Keratinocyte (primary cell): Measurements from ENCODE around the gene HLA-E. TPM values are rescaled to one million over a fixed set of nuclear protein-coding genes. Genes with fewer than 3 reads are reported as not detected.
A peak's percentile ranks its signal among the peaks of the same experiment; 100 is the strongest.
"Not testable (repeated sequence)": the region's sequence is repeated elsewhere in the genome, so short reads cannot be mapped to it uniquely, and the experiment has no call there.

ENCODE experiments used
- DNase-seq: peaks from one replicate; pipeline ENCODE4 v3.0.0-alpha.2; 2011; ENCODE audit warnings: low read depth, missing footprints, low spot score
- FAIRE-seq: peaks from 2 replicates; lab custom pipeline; 2011; peaks lifted over from hg19 to GRCh38; lab: Jason Lieb, UNC
- H2AFZ ChIP-seq: 2 replicates; pipeline ENCODE4 v1.6.0; 2012; ENCODE audit warnings: low read length, control low read depth, inconsistent platforms; ENCODE audit not compliant: control insufficient read depth
- H3K27ac ChIP-seq: 2 replicates; pipeline ENCODE4 v1.5.1; 2011; ENCODE audit warnings: low read length; ENCODE audit not compliant: control insufficient read depth, insufficient read depth
- H3K27me3 ChIP-seq: 3 replicates; pipeline ENCODE4 v1.6.0; 2011; ENCODE audit warnings: low read length; ENCODE audit not compliant: control insufficient read depth, insufficient read depth; ENCODE audit errors: extremely low read depth
- H3K36me3 ChIP-seq, 2 experiments: 2 replicates in 1 of 2; 3 replicates in 1 of 2; pipeline ENCODE4 v1.5.1; 2011; ENCODE audit warnings: low read length in 2 of 2, mild to moderate bottlenecking in 1 of 2; ENCODE audit not compliant: control insufficient read depth in 2 of 2, insufficient read depth in 2 of 2; ENCODE audit errors: extremely low read depth in 1 of 2
- H3K4me1 ChIP-seq: 3 replicates; pipeline ENCODE4 v1.5.1; 2011; ENCODE audit warnings: low read length; ENCODE audit not compliant: control insufficient read depth, insufficient read depth; ENCODE audit errors: extremely low read depth
- H3K4me2 ChIP-seq: 3 replicates; pipeline ENCODE4 v1.6.0; 2011; ENCODE audit warnings: low read depth, low read length; ENCODE audit not compliant: control insufficient read depth, insufficient read depth; ENCODE audit errors: extremely low read depth
- H3K4me3 ChIP-seq, 3 experiments: fragments of 200-600 bp in 1 of 3; sonication (generic) in 1 of 3; 2 replicates in 2 of 3; 3 replicates in 1 of 3; pipeline ENCODE4 v1.5.1; 2011 to 2016; ENCODE audit warnings: low read length in 3 of 3, mild to moderate bottlenecking in 3 of 3, control low read depth in 2 of 3, inconsistent platforms in 1 of 3, low read depth in 1 of 3, mixed read lengths in 1 of 3, mixed run types in 1 of 3, moderate library complexity in 1 of 3; ENCODE audit not compliant: control insufficient read depth in 2 of 3, insufficient read depth in 2 of 3; ENCODE audit errors: extremely low read depth in 1 of 3
- H3K79me2 ChIP-seq: 2 replicates; pipeline ENCODE4 v1.6.0; 2012; ENCODE audit warnings: low read length; ENCODE audit not compliant: control insufficient read depth, insufficient read depth
- H3K9ac ChIP-seq: 3 replicates; pipeline ENCODE4 v1.6.0; 2011; ENCODE audit warnings: low read length; ENCODE audit not compliant: control insufficient read depth, insufficient read depth; ENCODE audit errors: extremely low read depth
- H3K9me1 ChIP-seq: 3 replicates; pipeline ENCODE4 v1.6.0; 2011; ENCODE audit warnings: low read length; ENCODE audit not compliant: control insufficient read depth, insufficient read depth; ENCODE audit errors: extremely low read depth
- H3K9me3 ChIP-seq: 2 replicates; pipeline ENCODE4 v1.5.1; 2012; ENCODE audit warnings: low read depth, low read length; ENCODE audit not compliant: control insufficient read depth
- H4K20me1 ChIP-seq: 3 replicates; pipeline ENCODE4 v1.6.0; 2011; ENCODE audit warnings: low read length; ENCODE audit not compliant: control insufficient read depth, insufficient read depth; ENCODE audit errors: extremely low read depth
- EZH2 ChIP-seq: IDR thresholded peaks from one replicate; pipeline ENCODE4 v1.6.1; 2012; ENCODE audit warnings: inconsistent platforms, mild to moderate bottlenecking, low read length, moderate library complexity
- dilution Hi-C: fragments of 300-500 bp; cut with MboI; formaldehyde crosslinking; loops from one replicate; pipeline ENCODE4 v1.7.0; 2020; ENCODE audit warnings: low sequenced_read_pairs; ENCODE audit not compliant: extremely low pct_ligation_motif_present
- polyA plus RNA-seq, 5 experiments: library from polyadenylated mRNA; depleted of rRNA in 3 of 5; stranded (reverse) in 3 of 5; stranded (forward) in 1 of 5; unstranded in 1 of 5; fragments of >200 nt; gene quantifications; 1 replicate in 1 of 5; 2 replicates in 3 of 5; 3 replicates in 1 of 5; pipeline versions ENCODE4 v1.2.1 to v1.2.3, GENCODE V29; 2011 to 2012; ENCODE audit warnings: missing spikeins in 2 of 5, low read depth in 1 of 5, low replicate concordance in 1 of 5
- TF ChIP-seq, protein P1 (sequence below), 3 experiments: IDR thresholded peaks in 1 of 3; conservative IDR thresholded peaks in 1 of 3; optimal IDR thresholded peaks in 1 of 3; 2 replicates in 2 of 3; 3 replicates in 1 of 3; pipeline versions ENCODE3 to v1.5.1; 2011; ENCODE audit warnings: low read length in 3 of 3, mild to moderate bottlenecking in 3 of 3, moderate library complexity in 2 of 3, control low read depth in 1 of 3, inconsistent platforms in 1 of 3; ENCODE audit not compliant: insufficient read depth in 2 of 3; ENCODE audit errors: extremely low read depth in 1 of 3

The HLA-E gene
- polyA plus RNA-seq, 1 donor (not counting 4 experiments of a cell fraction or from before 2014, with no cell fraction given), result 108 TPM

DNA sequence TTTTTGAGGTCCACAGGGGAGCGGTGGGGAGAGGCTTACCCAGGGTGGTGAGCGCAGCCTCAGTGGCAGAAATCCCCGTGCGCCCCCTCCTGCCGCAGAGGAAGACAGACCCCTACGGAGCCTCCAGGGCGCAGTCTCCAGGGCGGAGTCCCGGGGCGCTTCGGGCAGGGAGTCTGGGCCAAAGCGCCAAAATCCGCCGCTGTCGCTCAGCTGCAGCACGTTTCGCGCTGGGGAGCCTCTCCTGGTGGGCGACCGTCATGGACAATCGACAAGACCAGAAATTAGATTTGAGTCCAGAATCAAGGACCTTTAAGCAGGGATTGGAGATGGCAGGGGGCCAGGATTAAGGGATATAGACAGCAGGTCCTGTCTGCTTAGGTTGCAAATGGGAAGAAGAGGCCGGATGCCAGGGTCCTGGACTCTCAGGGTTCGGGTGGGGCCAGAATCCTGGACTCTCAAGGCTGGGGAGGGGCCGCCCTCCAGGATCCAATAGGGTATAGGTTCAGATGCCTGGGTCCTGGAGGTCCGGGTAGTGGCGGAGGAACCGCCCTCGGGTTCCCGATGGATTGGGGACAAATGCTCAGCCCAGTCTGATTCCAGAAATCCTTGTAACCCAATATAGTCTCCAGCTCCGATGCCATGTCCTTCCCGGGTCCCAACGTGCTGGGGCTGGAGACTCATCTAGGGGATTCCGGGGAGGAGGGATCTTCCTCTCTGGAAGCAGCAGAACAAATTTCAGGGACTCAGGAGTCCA lies 7.9 kb upstream of the HLA-E start:
- H3K9me1 ChIP-seq, result no peaks in the 10 kb centered on the region
- H3K4me2 ChIP-seq, result peak overlapping the region; percentile 66
- no peak overlapping the region for H3K27ac ChIP-seq
- no peak overlapping the region for H2AFZ ChIP-seq
- no peak overlapping the region for H3K4me3 ChIP-seq
- H3K4me1 ChIP-seq, result peaks cover 24% of the 10 kb centered on the region
- no peak for FAIRE-seq
- dilution Hi-C loops, result no loop called here
- no peak overlapping the region for H3K9ac ChIP-seq
- peaks cover 28% of the 10 kb centered on the region for H3K27me3 ChIP-seq
- H4K20me1 ChIP-seq, result no peaks in the 10 kb centered on the region
- H3K79me2 ChIP-seq, result no peaks in the 10 kb centered on the region
- TF ChIP-seq, protein P1, sequence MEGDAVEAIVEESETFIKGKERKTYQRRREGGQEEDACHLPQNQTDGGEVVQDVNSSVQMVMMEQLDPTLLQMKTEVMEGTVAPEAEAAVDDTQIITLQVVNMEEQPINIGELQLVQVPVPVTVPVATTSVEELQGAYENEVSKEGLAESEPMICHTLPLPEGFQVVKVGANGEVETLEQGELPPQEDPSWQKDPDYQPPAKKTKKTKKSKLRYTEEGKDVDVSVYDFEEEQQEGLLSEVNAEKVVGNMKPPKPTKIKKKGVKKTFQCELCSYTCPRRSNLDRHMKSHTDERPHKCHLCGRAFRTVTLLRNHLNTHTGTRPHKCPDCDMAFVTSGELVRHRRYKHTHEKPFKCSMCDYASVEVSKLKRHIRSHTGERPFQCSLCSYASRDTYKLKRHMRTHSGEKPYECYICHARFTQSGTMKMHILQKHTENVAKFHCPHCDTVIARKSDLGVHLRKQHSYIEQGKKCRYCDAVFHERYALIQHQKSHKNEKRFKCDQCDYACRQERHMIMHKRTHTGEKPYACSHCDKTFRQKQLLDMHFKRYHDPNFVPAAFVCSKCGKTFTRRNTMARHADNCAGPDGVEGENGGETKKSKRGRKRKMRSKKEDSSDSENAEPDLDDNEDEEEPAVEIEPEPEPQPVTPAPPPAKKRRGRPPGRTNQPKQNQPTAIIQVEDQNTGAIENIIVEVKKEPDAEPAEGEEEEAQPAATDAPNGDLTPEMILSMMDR (optimal IDR thresholded peaks at IDR 0.05 in 1 of 3, IDR thresholded peaks at IDR 0.05 in 1 of 3, conservative IDR thresholded peaks at IDR 0.05 in 1 of 3; ENCODE audit: extremely low read depth in 1 of 3, insufficient read depth in 2 of 3, low read length in 3 of 3), result no peak
- TF ChIP-seq EZH2, result no peak
- no peaks in the 10 kb centered on the region for H3K9me3 ChIP-seq
- no peak for DNase-seq
- H3K36me3 ChIP-seq, result no peaks in the 10 kb centered on the region

DNA sequence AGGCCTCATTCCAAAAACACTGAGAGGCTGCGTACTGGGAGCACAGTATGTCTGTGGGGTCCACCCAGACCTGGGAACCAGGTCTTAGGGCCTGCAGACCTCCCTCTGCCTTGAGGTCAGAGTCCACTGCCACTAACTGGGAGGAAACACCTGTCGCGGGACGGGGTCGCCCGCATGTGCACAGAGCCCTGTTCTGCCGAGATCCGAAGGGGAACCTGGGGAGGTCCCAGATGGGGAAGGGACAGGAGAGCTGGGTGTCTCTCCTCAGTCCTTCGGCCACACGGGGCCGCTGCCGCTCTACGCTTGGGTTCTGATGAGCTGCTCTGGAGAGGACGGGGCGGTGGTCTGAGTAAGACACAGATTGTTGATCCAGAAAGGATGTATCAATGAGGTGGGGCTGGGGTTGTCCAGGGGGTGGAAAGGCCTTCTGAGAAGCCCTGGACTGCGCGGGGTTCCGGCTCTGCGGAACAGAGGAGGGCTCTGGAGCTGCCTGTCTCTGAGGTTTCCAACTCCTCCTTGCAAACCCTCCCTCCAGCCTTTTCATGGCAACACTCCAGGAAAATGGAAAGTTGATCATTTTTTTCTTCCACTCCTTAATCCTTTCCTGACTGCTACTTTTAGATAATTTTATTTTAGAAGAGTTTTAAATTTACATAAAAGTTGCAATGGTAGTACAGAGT lies 7.2 kb upstream of the HLA-E start:
- H3K9ac ChIP-seq, H3K9me1 ChIP-seq, H3K79me2 ChIP-seq, H4K20me1 ChIP-seq, H3K9me3 ChIP-seq, H3K27ac ChIP-seq, H3K36me3 ChIP-seq, H3K4me3 ChIP-seq, dilution Hi-C loops, DNase-seq: not testable (repeated sequence)
- TF ChIP-seq, protein P1 (optimal IDR thresholded peaks at IDR 0.05 in 1 of 3, IDR thresholded peaks at IDR 0.05 in 1 of 3, conservative IDR thresholded peaks at IDR 0.05 in 1 of 3; ENCODE audit: extremely low read depth in 1 of 3, insufficient read depth in 2 of 3, low read length in 3 of 3), result peak; percentile 72 to 92 (median 83)
- H3K4me2 ChIP-seq, result peak overlapping the region; percentile 53
- peaks cover 24% of the 10 kb centered on the region for H3K4me1 ChIP-seq
- H2AFZ ChIP-seq, result peak overlapping the region; percentile 21
- H3K27me3 ChIP-seq, result peaks cover 28% of the 10 kb centered on the region
- peak; percentile 80 for FAIRE-seq
